Esophagus squamous epithelium (tissue), 4 donors: ENCODE measurements around the gene NLGN4X.

Source experiments
- CTCF ChIP-seq, 6 experiments: fragments of 450-650 bp in 4 of 6; fragments of 200-600 bp in 2 of 6; sonication (generic) in 2 of 6; IDR thresholded peaks; one replicate each; pipeline ENCODE4 v1.5.1; 2016 to 2019; ENCODE audit warnings: antibody characterized with exemption in 6 of 6, mild to moderate bottlenecking in 4 of 6, moderate library complexity in 4 of 6
- POLR2A ChIP-seq, 4 donors: fragments of 450-650 bp; IDR thresholded peaks; one replicate each; pipeline ENCODE4 v1.6.1; 2017; ENCODE audit warnings: antibody characterized with exemption in 4 of 4, mild to moderate bottlenecking in 4 of 4, moderate library complexity in 3 of 4

- TF ChIP-seq CTCF (IDR thresholded peaks at IDR 0.05): no peak
- no peak for TF ChIP-seq POLR2A (IDR thresholded peaks at IDR 0.05)
Measured at GRCh38 chrX:6226596-6227452, 1.8 kb downstream of the NLGN4X start.
